ENCODE results near the gene GTPBP4. TPM values are rescaled to one million over a fixed set of nuclear protein-coding genes. Genes with fewer than 3 reads are reported as not detected.

Gene GTPBP4
- total RNA-seq, 1 experiment from 2014 or later, result 163 TPM

DNA sequence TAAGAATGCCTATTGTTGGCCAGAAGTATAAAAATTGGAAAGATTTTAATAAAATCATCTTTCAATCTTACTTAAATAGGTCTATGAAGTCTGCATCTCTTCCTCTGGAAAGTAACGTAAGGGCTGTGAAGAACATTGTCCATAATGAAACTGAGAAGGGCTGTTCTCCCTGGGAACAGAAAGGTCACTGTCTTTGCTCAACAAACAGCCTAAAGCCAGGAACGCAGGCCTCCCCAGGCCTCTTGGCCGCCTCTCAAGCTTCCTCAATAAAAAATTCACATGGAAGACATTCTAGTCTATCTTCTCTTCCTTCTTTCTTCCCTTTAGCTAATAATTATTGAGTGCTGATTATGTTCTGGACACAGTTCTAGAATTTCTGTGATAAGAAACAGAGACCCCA lies 46.5 kb downstream of the GTPBP4 start:
- BruUV-seq (replicated peaks), result no TSS peak
- no peak overlapping the region for H3K4me3 ChIP-seq (ENCODE audit: low read depth, low read length, poor library complexity, severe bottlenecking)
- no peak for TF ChIP-seq EZH2 (IDR thresholded peaks at IDR 0.05; ENCODE audit: borderline replicate concordance, low read depth, low read length, poor library complexity, severe bottlenecking)
- TF ChIP-seq, protein P1, sequence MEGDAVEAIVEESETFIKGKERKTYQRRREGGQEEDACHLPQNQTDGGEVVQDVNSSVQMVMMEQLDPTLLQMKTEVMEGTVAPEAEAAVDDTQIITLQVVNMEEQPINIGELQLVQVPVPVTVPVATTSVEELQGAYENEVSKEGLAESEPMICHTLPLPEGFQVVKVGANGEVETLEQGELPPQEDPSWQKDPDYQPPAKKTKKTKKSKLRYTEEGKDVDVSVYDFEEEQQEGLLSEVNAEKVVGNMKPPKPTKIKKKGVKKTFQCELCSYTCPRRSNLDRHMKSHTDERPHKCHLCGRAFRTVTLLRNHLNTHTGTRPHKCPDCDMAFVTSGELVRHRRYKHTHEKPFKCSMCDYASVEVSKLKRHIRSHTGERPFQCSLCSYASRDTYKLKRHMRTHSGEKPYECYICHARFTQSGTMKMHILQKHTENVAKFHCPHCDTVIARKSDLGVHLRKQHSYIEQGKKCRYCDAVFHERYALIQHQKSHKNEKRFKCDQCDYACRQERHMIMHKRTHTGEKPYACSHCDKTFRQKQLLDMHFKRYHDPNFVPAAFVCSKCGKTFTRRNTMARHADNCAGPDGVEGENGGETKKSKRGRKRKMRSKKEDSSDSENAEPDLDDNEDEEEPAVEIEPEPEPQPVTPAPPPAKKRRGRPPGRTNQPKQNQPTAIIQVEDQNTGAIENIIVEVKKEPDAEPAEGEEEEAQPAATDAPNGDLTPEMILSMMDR (conservative IDR thresholded peaks at IDR 0.05; ENCODE audit: low read depth, low read length), result no peak
- H3K9me3 ChIP-seq (ENCODE audit: low read depth, low read length, poor library complexity, severe bottlenecking), result no peaks in the 10 kb centered on the region
- intact Hi-C loops (cut with micrococcal nuclease; ENCODE audit: unreplicated experiment), result no loop called here
- no peak overlapping the region for H3K27ac ChIP-seq (ENCODE audit: low read depth, low read length, poor library complexity, severe bottlenecking)
- ChIA-PET CTCF (no interaction called here), POLR2A (ENCODE audit: low non-redundant PET) (no interaction called here)
- H3K4me1 ChIP-seq (ENCODE audit: insufficient read depth, low read length, poor library complexity, severe bottlenecking), result no peaks in the 10 kb centered on the region
- H3K36me3 ChIP-seq (ENCODE audit: insufficient read depth, low read length, poor library complexity, severe bottlenecking), result peaks cover 15% of the 10 kb centered on the region
- no peak for DNase-seq (ENCODE audit: low spot score)
- H3K27me3 ChIP-seq (replicated peaks; ENCODE audit: insufficient read depth, low read depth, low read length, poor library complexity), result no peaks in the 10 kb centered on the region

DNA sequence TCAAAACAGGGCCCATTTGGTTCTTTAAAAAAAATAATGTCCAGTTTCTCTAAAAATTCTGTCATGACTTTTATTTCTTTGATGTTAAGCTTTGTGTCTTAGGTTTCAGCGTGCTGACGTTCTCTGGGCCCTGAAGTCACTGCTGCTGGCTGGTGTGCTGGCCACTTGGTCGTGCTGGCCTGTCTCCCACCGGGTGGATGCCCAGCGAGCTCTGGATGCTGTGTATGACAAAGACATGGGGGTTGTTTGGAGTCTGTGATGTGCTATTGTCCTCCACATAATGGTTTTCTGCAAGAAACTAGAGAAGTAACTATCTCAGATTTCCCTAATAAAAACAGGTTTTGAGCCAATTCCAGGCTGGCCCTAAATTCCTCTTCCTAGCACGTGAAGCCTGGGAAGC lies 47.0 kb downstream of the GTPBP4 start:
- no peaks in the 10 kb centered on the region for H3K4me1 ChIP-seq (ENCODE audit: insufficient read depth, low read length, poor library complexity, severe bottlenecking)
- H3K9me3 ChIP-seq (ENCODE audit: low read depth, low read length, poor library complexity, severe bottlenecking), result no peaks in the 10 kb centered on the region
- ChIA-PET POLR2A (ENCODE audit: low non-redundant PET) (no interaction called here), CTCF (no interaction called here)
- TF ChIP-seq EZH2 (IDR thresholded peaks at IDR 0.05; ENCODE audit: borderline replicate concordance, low read depth, low read length, poor library complexity, severe bottlenecking), result no peak
- TF ChIP-seq, protein P1 (conservative IDR thresholded peaks at IDR 0.05; ENCODE audit: low read depth, low read length), result no peak
- H3K36me3 ChIP-seq (ENCODE audit: insufficient read depth, low read length, poor library complexity, severe bottlenecking), result peaks cover 19% of the 10 kb centered on the region
- no peaks in the 10 kb centered on the region for H3K27me3 ChIP-seq (replicated peaks; ENCODE audit: insufficient read depth, low read depth, low read length, poor library complexity)
- intact Hi-C loops (cut with micrococcal nuclease; ENCODE audit: unreplicated experiment), result no loop called here
- no peak overlapping the region for H3K4me3 ChIP-seq (ENCODE audit: low read depth, low read length, poor library complexity, severe bottlenecking)
- no TSS peak for BruUV-seq (replicated peaks)
- no peak overlapping the region for H3K27ac ChIP-seq (ENCODE audit: low read depth, low read length, poor library complexity, severe bottlenecking)
- DNase-seq (ENCODE audit: low spot score), result no peak

DNA sequence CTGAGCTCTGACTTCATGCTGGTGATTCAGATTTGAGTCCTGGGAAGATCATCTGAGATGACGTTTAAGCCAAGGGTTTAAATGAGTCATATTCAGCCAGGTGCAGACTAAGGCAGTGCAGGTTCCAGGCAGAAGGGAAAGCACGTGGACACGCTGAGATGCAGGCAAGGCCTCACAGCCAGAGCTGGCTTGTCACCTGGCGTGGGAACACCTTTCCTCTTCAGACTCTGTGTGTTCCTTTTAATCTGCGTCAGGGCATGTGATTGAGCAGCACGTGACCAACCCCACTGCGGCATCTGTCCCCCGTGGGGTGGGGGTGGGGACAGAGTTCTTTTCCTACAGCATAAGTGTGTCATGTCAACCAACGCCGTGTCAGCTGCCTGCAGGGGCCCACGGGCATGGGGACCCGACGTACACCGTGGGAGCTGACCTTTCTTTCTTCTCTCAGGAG lies 48.1 kb downstream of the GTPBP4 start:
- H3K9me3 ChIP-seq (ENCODE audit: low read depth, low read length, poor library complexity, severe bottlenecking), result no peaks in the 10 kb centered on the region
- POLR2A ChIA-PET (ENCODE audit: low non-redundant PET), result no interaction called here
- peaks cover 31% of the 10 kb centered on the region for H3K36me3 ChIP-seq (ENCODE audit: insufficient read depth, low read length, poor library complexity, severe bottlenecking)
- H3K27ac ChIP-seq (ENCODE audit: low read depth, low read length, poor library complexity, severe bottlenecking), result no peak overlapping the region
- CTCF ChIA-PET, result no interaction called here
- BruUV-seq (replicated peaks), result no TSS peak
- H3K4me1 ChIP-seq (ENCODE audit: insufficient read depth, low read length, poor library complexity, severe bottlenecking), result no peaks in the 10 kb centered on the region
- no peak overlapping the region for H3K4me3 ChIP-seq (ENCODE audit: low read depth, low read length, poor library complexity, severe bottlenecking)
- DNase-seq (ENCODE audit: low spot score), result no peak
- no peaks in the 10 kb centered on the region for H3K27me3 ChIP-seq (replicated peaks; ENCODE audit: insufficient read depth, low read depth, low read length, poor library complexity)
- intact Hi-C loops (cut with micrococcal nuclease; ENCODE audit: unreplicated experiment), result no loop called here
- TF ChIP-seq, protein P1 (conservative IDR thresholded peaks at IDR 0.05; ENCODE audit: low read depth, low read length), result no peak
- TF ChIP-seq EZH2 (IDR thresholded peaks at IDR 0.05; ENCODE audit: borderline replicate concordance, low read depth, low read length, poor library complexity, severe bottlenecking), result no peak
